IMR-90 (cell line): ENCODE results near the gene LGI2. TPM values are rescaled to one million over a fixed set of nuclear protein-coding genes. Genes with fewer than 3 reads are reported as not detected.

Experiments
- ATAC-seq: fragments of 200-7000 bp; cut with Tn5 transposase; 2 replicates; pipeline ENCODE4 v1.9.1; 2020; ENCODE audit warnings: low read depth, mild to moderate bottlenecking, moderate library complexity
- BruUV-seq: library from RNA; stranded (reverse); fragments of 400-500 nt; replicated peaks from 2 replicates; lab custom pipeline; 2021; lab: Mats Ljungman, UMichigan
- CTCF ChIA-PET: fragments of 300-600 bp; formaldehyde crosslinking; extraction: SDS; loops from one replicate; lab custom pipeline; 2021; ENCODE audit warnings: antibody characterized with exemption; lab: Yijun Ruan, JAX
- POLR2A ChIA-PET: fragments of 300-600 bp; sonication (Branson Sonifier 250); formaldehyde crosslinking; loops from one replicate; lab custom pipeline; 2022; ENCODE audit warnings: antibody characterized with exemption; ENCODE audit not compliant: unreplicated experiment; lab: Charles Lee
- DNase-seq: peaks from one replicate; pipeline ENCODE4 v3.0.0; 2013
- H2AFZ ChIP-seq: replicated peaks from 2 replicates; pipeline ENCODE3; 2013; ENCODE audit warnings: low read length, mild to moderate bottlenecking; ENCODE audit not compliant: poor library complexity
- H2AK5ac ChIP-seq: 2 replicates; pipeline ENCODE4 v1.6.1; 2013; ENCODE audit warnings: low read depth, low read length, inconsistent platforms
- H2AK9ac ChIP-seq: replicated peaks from 2 replicates; pipeline ENCODE3; 2013; ENCODE audit warnings: mild to moderate bottlenecking, low read depth, low read length, moderate library complexity; ENCODE audit not compliant: poor library complexity
- H2BK120ac ChIP-seq: 2 replicates; pipeline ENCODE4 v1.6.1; 2013; ENCODE audit warnings: low read depth, low read length, inconsistent platforms
- H2BK15ac ChIP-seq: 3 replicates; pipeline ENCODE4 v1.6.1; 2013; ENCODE audit warnings: low read depth, low read length, inconsistent platforms
- H2BK20ac ChIP-seq: 2 replicates; pipeline ENCODE4 v1.6.1; 2013; ENCODE audit warnings: low read depth, mild to moderate bottlenecking, inconsistent platforms, low read length, moderate library complexity
- H2BK5ac ChIP-seq: 2 replicates; pipeline ENCODE4 v1.6.1; 2013; ENCODE audit warnings: mild to moderate bottlenecking, low read depth, low read length, inconsistent platforms; ENCODE audit not compliant: poor library complexity, severe bottlenecking
- H3K14ac ChIP-seq: replicated peaks from 2 replicates; pipeline ENCODE4 v1.6.1; 2013; ENCODE audit warnings: low read depth, low read length, inconsistent platforms
- H3K18ac ChIP-seq: 2 replicates; pipeline ENCODE4 v1.6.1; 2013; ENCODE audit warnings: low read depth, low read length, control low read depth
- H3K23ac ChIP-seq: 2 replicates; pipeline ENCODE4 v1.6.1; 2013; ENCODE audit warnings: low read depth, low read length, inconsistent platforms
- H3K27ac ChIP-seq: 2 replicates; pipeline ENCODE4 v1.5.1; 2013; ENCODE audit warnings: mild to moderate bottlenecking, control low read depth, low read length; ENCODE audit not compliant: insufficient read depth
- H3K27me3 ChIP-seq: 2 replicates; pipeline ENCODE4 v1.6.1; 2013; ENCODE audit warnings: low read length; ENCODE audit not compliant: control insufficient read depth, insufficient read depth
- H3K36me3 ChIP-seq: 2 replicates; pipeline ENCODE4 v1.6.1; 2013; ENCODE audit warnings: low read length, mixed read lengths; ENCODE audit not compliant: control insufficient read depth, insufficient read depth
- H3K4ac ChIP-seq: 2 replicates; pipeline ENCODE4 v1.6.1; 2013; ENCODE audit warnings: low read depth, low read length, inconsistent platforms
- H3K4me1 ChIP-seq: 2 replicates; pipeline ENCODE4 v1.6.1; 2013; ENCODE audit warnings: low read length, mixed read lengths; ENCODE audit not compliant: control insufficient read depth, insufficient read depth
- H3K4me2 ChIP-seq: 2 replicates; pipeline ENCODE4 v1.6.1; 2013; ENCODE audit warnings: low read depth, mild to moderate bottlenecking, control low read depth, low read length, moderate library complexity
- H3K4me3 ChIP-seq: 2 replicates; pipeline ENCODE4 v1.5.1; 2013; ENCODE audit warnings: low read depth, mild to moderate bottlenecking, control low read depth, low read length, moderate library complexity; ENCODE audit not compliant: insufficient read depth
- H3K56ac ChIP-seq: 2 replicates; pipeline ENCODE4 v1.6.1; 2013; ENCODE audit warnings: low read length, inconsistent platforms; ENCODE audit not compliant: insufficient read depth; ENCODE audit errors: extremely low read depth
- H3K79me1 ChIP-seq, 2 experiments: 2 replicates each; pipeline ENCODE4 v1.6.1; 2013; ENCODE audit warnings: low read length in 2 of 2, inconsistent platforms in 1 of 2, low read depth in 1 of 2
- H3K9ac ChIP-seq: 2 replicates; pipeline ENCODE4 v1.6.1; 2013; ENCODE audit warnings: low read depth, low read length, control low read depth
- H3K9me1 ChIP-seq: 2 replicates; pipeline ENCODE4 v1.6.1; 2013; ENCODE audit warnings: low read length, inconsistent platforms; ENCODE audit not compliant: insufficient read depth
- H3K9me3 ChIP-seq: 2 replicates; pipeline ENCODE4 v1.6.1; 2013; ENCODE audit warnings: low read length; ENCODE audit not compliant: control insufficient read depth, insufficient read depth
- H4K20me1 ChIP-seq: 2 replicates; pipeline ENCODE4 v1.6.1; 2013; ENCODE audit warnings: low read length, inconsistent platforms; ENCODE audit not compliant: insufficient read depth
- H4K5ac ChIP-seq: 2 replicates; pipeline ENCODE4 v1.6.1; 2013; ENCODE audit warnings: mild to moderate bottlenecking, low read depth, low read length, control low read depth
- H4K8ac ChIP-seq, 2 experiments: 2 replicates each; pipeline ENCODE4 v1.6.1; 2013; ENCODE audit warnings: low read depth in 2 of 2, low read length in 2 of 2, control low read depth in 1 of 2, inconsistent platforms in 1 of 2
- H4K91ac ChIP-seq: 2 replicates; pipeline ENCODE4 v1.6.1; 2013; ENCODE audit warnings: low read depth, low read length, inconsistent platforms; ENCODE audit not compliant: insufficient read depth
- RCOR1 ChIP-seq: IDR thresholded peaks from 2 replicates; pipeline ENCODE4 v1.6.1; 2012; ENCODE audit warnings: mild to moderate bottlenecking, low read length, improper control_type of control experiment; ENCODE audit not compliant: insufficient replicate concordance
- RFX5 ChIP-seq: IDR thresholded peaks from 2 replicates; pipeline ENCODE4 v1.8.0; 2012; ENCODE audit warnings: low read depth, mild to moderate bottlenecking, low read length, moderate library complexity
- WGBS, 2 experiments: methylation state at CpG; one replicate each; pipeline versions ENCODE4 v1.1.5 to v1.1.7; 2013; ENCODE audit warnings: missing lambda C conversion rate in 2 of 2; ENCODE audit not compliant: insufficient read length in 1 of 2; ENCODE audit errors: extremely low coverage in 2 of 2; 5-methylcytosine and 5-hydroxymethylcytosine counted together
- dilution Hi-C: fragments of 300-500 bp; cut with HindIII; formaldehyde crosslinking; loops from one replicate; pipeline ENCODE4 v1.14.3; 2018; ENCODE audit warnings: low sequenced_read_pairs; ENCODE audit not compliant: unreplicated experiment
- in situ Hi-C: fragments of 300-500 bp; cut with MboI; formaldehyde crosslinking; loops from 3 replicates; pipeline ENCODE4 v1.14.3; 2019; ENCODE audit warnings: low sequenced_read_pairs, inconsistent platforms, mixed read lengths
- intact Hi-C: fragments of 100-400 bp; cut with micrococcal nuclease; formaldehyde crosslinking; loops from 2 replicates; pipeline ENCODE4 v1.10.0; 2022
- polyA plus RNA-seq, 3 experiments: library from polyadenylated mRNA; depleted of rRNA; stranded (reverse); fragments of >200 nt; gene quantifications; 2 replicates each; pipeline ENCODE4 v1.2.3, GENCODE V29; 2012; ENCODE audit warnings: low replicate concordance in 1 of 3
- total RNA-seq: library from RNA; depleted of rRNA; stranded (reverse); fragments of >200 nt; gene quantifications from 2 replicates; pipeline ENCODE4 v1.2.3, GENCODE V29; 2012
- TF ChIP-seq, protein P1 (sequence below): fragments of 150-350 bp; IDR thresholded peaks from 2 replicates; pipeline ENCODE4 v1.6.1; 2016; ENCODE audit warnings: low read depth, mild to moderate bottlenecking, low read length, moderate library complexity, borderline replicate concordance

Gene LGI2
- total and polyA plus RNA-seq, 2 of the 4 experiments (the other 2 are of a cell fraction): not detected

DNA sequence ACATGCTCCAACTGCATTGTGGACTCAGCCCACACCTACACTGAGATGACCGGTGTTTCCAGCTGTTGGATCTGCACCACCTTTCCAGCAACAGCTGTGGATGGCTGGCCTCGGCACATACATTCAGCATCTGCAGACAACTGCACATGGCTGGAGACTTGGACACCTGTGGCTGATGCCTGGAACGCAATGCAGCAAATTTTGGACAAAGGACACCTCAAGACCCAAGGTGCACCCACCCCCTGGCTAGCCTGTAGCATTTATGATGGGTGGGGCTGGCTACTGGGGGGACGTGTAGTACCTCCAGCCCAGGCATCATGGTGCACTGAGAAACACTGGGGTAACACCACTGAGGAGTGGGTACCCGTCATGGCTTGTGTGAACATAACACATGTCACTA is 60.6 kb downstream of the LGI2 start:
- no peak overlapping the region for H3K27ac ChIP-seq
- intact Hi-C loops: no loop called here
- dilution Hi-C loops: no loop called here
- H4K8ac ChIP-seq: no peak overlapping the region
- TF ChIP-seq RFX5: no peak
- TF ChIP-seq, protein P1, sequence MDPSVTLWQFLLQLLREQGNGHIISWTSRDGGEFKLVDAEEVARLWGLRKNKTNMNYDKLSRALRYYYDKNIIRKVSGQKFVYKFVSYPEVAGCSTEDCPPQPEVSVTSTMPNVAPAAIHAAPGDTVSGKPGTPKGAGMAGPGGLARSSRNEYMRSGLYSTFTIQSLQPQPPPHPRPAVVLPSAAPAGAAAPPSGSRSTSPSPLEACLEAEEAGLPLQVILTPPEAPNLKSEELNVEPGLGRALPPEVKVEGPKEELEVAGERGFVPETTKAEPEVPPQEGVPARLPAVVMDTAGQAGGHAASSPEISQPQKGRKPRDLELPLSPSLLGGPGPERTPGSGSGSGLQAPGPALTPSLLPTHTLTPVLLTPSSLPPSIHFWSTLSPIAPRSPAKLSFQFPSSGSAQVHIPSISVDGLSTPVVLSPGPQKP: no peak
- no peak for TF ChIP-seq RCOR1
- peak overlapping the region; percentile 43 for H2AFZ ChIP-seq
- no peak overlapping the region for H3K4me3 ChIP-seq
- no peak overlapping the region for H2BK15ac ChIP-seq
- H3K9me3 ChIP-seq: no peaks in the 10 kb centered on the region
- H3K18ac ChIP-seq: no peak overlapping the region
- DNase-seq (no peak), ATAC-seq (no peak)
- no peak overlapping the region for H4K5ac ChIP-seq
- H3K36me3 ChIP-seq: no peaks in the 10 kb centered on the region
- no peak overlapping the region for H2BK5ac ChIP-seq
- H2BK20ac ChIP-seq: no peak overlapping the region
- H2AK9ac ChIP-seq: no peak overlapping the region
- CTCF ChIA-PET: no interaction called here
- no peak overlapping the region for H3K14ac ChIP-seq
- H3K4ac ChIP-seq: no peak overlapping the region
- no peaks in the 10 kb centered on the region for H3K4me1 ChIP-seq
- in situ Hi-C loops: no loop called here
- H4K20me1 ChIP-seq: no peaks in the 10 kb centered on the region
- H3K23ac ChIP-seq: no peak overlapping the region
- H3K56ac ChIP-seq: no peak overlapping the region
- no peak overlapping the region for H3K9ac ChIP-seq
- H2AK5ac ChIP-seq: no peak overlapping the region
- no peaks in the 10 kb centered on the region for H3K79me1 ChIP-seq
- POLR2A ChIA-PET: no interaction called here
- H3K9me1 ChIP-seq: no peaks in the 10 kb centered on the region
- no peak overlapping the region for H2BK120ac ChIP-seq
- no TSS peak for BruUV-seq
- WGBS, 2 experiments: 78% methylated on average over 2 of the region's 5 CpGs; no CpG with 5 or more reads in 1 of the 2 experiments
- no peak overlapping the region for H4K91ac ChIP-seq
- H3K27me3 ChIP-seq: peaks cover 8% of the 10 kb centered on the region
- H3K4me2 ChIP-seq: no peak overlapping the region
